GM21737 (cell line): ENCODE data around the gene SUN1.
"Not testable (repeated sequence)": the region's sequence is repeated elsewhere in the genome, so short reads cannot be mapped to it uniquely, and the experiment has no call there.

Source experiments
- ATAC-seq: cut with Tn5 transposase; IDR thresholded peaks from one replicate; pipeline ENCODE4 v1.9.1; 2021; ENCODE audit warnings: mild to moderate bottlenecking, moderate library complexity; ENCODE audit not compliant: unreplicated experiment

Gene SUN1

GRCh38 chr7:834277-834676, 2.0 kb downstream of the SUN1 start:
- no peak for ATAC-seq

GRCh38 chr7:835021-835420, 2.7 kb downstream of the SUN1 start:
- no peak for ATAC-seq

GRCh38 chr7:835485-836401, 3.5 kb downstream of the SUN1 start:
- no peak for ATAC-seq

GRCh38 chr7:836429-836828, 4.2 kb downstream of the SUN1 start:
- ATAC-seq = no peak

- no peak for ATAC-seq
These were observed 4.7 kb downstream of the SUN1 start for GRCh38 chr7:837001-837400.

- ATAC-seq = no peak
These were observed 7.8 kb downstream of the SUN1 start for GRCh38 chr7:840001-840600.

- no peak for ATAC-seq
These were observed 9.7 kb downstream of the SUN1 start for GRCh38 chr7:841943-842342.

- ATAC-seq = no peak
These were observed 10.3 kb downstream of the SUN1 start for GRCh38 chr7:842431-843031.

GRCh38 chr7:843230-843629, 11.0 kb downstream of the SUN1 start:
- no peak for ATAC-seq

GRCh38 chr7:844043-844442, 11.8 kb downstream of the SUN1 start:
- no peak for ATAC-seq

GRCh38 chr7:844514-844913, 12.2 kb downstream of the SUN1 start:
- no peak for ATAC-seq

GRCh38 chr7:845091-845490, 12.8 kb downstream of the SUN1 start:
- no peak for ATAC-seq

GRCh38 chr7:845731-846130, 13.5 kb downstream of the SUN1 start:
- no peak for ATAC-seq

- not testable (repeated sequence) for ATAC-seq
These were observed 14.8 kb downstream of the SUN1 start for GRCh38 chr7:846958-847650.

- not testable (repeated sequence) for ATAC-seq
These were observed 15.5 kb downstream of the SUN1 start for GRCh38 chr7:847728-848127.

GRCh38 chr7:849145-849544, 16.9 kb downstream of the SUN1 start:
- ATAC-seq = no peak

GRCh38 chr7:849781-850180, 17.5 kb downstream of the SUN1 start:
- ATAC-seq = no peak

GRCh38 chr7:851204-851603, 18.9 kb downstream of the SUN1 start:
- ATAC-seq = no peak

GRCh38 chr7:853366-854117, 21.3 kb downstream of the SUN1 start:
- no peak for ATAC-seq

GRCh38 chr7:854118-854775, 22.0 kb downstream of the SUN1 start:
- no peak for ATAC-seq
